ENCODE measurements around the gene EFNB3. TPM values are rescaled to one million over a fixed set of nuclear protein-coding genes. Genes with fewer than 3 reads are reported as not detected.

The EFNB3 gene
- total and polyA plus RNA-seq, 2 of the 13 experiments (the other 11 are each of a cell fraction or from before 2014, with no cell fraction given), result 0.07 to 0.25 TPM

DNA sequence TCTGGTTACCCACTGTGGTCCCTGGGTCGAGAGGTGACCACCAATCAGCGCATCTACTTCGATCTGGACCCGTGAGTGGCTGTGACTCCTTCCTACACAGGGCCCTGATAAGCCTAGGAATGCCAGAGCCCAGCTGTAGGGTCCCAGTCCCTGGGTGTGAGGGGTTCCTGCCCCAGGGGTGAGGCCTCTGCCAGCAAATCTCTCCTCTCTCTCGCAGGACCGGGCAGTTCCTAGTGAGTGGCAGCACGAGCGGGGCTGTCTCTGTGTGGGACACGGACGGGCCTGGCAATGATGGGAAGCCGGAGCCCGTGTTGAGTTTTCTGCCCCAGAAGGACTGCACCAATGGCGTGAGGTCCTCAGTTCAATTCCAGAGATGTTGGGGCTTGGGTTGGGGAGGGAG, 2.2 kb upstream of the EFNB3 start (continued):
- TF ChIP-seq, protein P1, sequence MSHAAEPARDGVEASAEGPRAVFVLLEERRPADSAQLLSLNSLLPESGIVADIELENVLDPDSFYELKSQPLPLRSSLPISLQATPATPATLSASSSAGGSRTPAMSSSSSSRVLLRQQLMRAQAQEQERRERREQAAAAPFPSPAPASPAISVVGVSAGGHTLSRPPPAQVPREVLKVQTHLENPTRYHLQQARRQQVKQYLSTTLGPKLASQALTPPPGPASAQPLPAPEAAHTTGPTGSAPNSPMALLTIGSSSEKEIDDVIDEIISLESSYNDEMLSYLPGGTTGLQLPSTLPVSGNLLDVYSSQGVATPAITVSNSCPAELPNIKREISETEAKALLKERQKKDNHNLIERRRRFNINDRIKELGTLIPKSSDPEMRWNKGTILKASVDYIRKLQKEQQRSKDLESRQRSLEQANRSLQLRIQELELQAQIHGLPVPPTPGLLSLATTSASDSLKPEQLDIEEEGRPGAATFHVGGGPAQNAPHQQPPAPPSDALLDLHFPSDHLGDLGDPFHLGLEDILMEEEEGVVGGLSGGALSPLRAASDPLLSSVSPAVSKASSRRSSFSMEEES (CRISPR knock-in tag; IDR thresholded peaks at IDR 0.05), result no peak

- DNase-seq (ENCODE audit: low spot score) (peak; percentile 18), FAIRE-seq (no peak), ATAC-seq (peak; percentile 26; the same call in 2 of the 3 replicates)
- Histone ChIP-seq H3K27me3 (ENCODE audit: control insufficient read depth in 1 of 2, insufficient read depth in 2 of 2, low read length in 2 of 2) (peaks cover 8 to 41% of the 10 kb centered on the region in 2 experiments), H3K9ac (ENCODE audit: insufficient read depth, low read depth, low read length) (no peak overlapping the region), H3K4me2 (ENCODE audit: low read depth, low read length) (no peak overlapping the region), H3K36me3 (replicated peaks in 1 of 2; ENCODE audit: control insufficient read depth in 1 of 2, insufficient read depth in 2 of 2, low read length in 2 of 2) (peaks cover 0 to 4% of the 10 kb centered on the region in 2 experiments; a peak in 3 of 5 replicates), H3K79me2 (ENCODE audit: insufficient read depth, low read length) (no peaks in the 10 kb centered on the region), H3K9me3 (ENCODE audit: low read length) (no peaks in the 10 kb centered on the region), H4K20me1 (ENCODE audit: insufficient read depth, low read length) (no peaks in the 10 kb centered on the region), H3K27ac (ENCODE audit: extremely low read length, insufficient read depth, low read length) (no peak overlapping the region), H3K4me3 (replicated peaks in 1 of 3; ENCODE audit: insufficient read depth in 1 of 3, low read depth in 2 of 3, low read length in 3 of 3) (no peak overlapping the region), H3K4me1 (ENCODE audit: insufficient read depth, low read length) (peaks cover 6% of the 10 kb centered on the region; the same call in 1 of the 2 replicates), H2AFZ (ENCODE audit: low read length) (no peak overlapping the region)
- 93% methylated on average over 23 of the region's 24 CpGs for WGBS (ENCODE audit: low lambda C conversion rate)
- intact Hi-C loops (cut with micrococcal nuclease; ENCODE audit: unreplicated experiment), result no loop called here
- ChIA-PET CTCF (ENCODE audit: low intra/inter-chr PET ratio, low total read pairs) (no interaction called here), POLR2A (no interaction called here)
- in situ Hi-C loops (cut with HindIII; ENCODE audit: extremely low pct_ligation_motif_present, low pct_unique_long_range_greater_than_20kb), result no loop called here
- no TSS peak for BruUV-seq (replicated peaks)
- TF ChIP-seq KDM3A (CRISPR knock-in tag; IDR thresholded peaks at IDR 0.05; ENCODE audit: low read depth) (no peak), ZNF431 (CRISPR knock-in tag; IDR thresholded peaks at IDR 0.05; ENCODE audit: borderline replicate concordance, low read depth) (no peak), TAF1 (CRISPR knock-in tag; IDR thresholded peaks at IDR 0.05) (no peak)
Observed at GRCh38 chr17:7703584-7704479, 1.2 kb upstream of the EFNB3 start.

Data from HepG2 (cell line).